ENCODE data around the gene DYNLL2. TPM values are rescaled to one million over a fixed set of nuclear protein-coding genes. Genes with fewer than 3 reads are reported as not detected.
A peak's percentile ranks its signal among the peaks of the same experiment; 100 is the strongest.

The DYNLL2 gene
- polyA plus RNA-seq, 4 donors, result 18.9 to 41.9 (median 32.7) TPM

DNA sequence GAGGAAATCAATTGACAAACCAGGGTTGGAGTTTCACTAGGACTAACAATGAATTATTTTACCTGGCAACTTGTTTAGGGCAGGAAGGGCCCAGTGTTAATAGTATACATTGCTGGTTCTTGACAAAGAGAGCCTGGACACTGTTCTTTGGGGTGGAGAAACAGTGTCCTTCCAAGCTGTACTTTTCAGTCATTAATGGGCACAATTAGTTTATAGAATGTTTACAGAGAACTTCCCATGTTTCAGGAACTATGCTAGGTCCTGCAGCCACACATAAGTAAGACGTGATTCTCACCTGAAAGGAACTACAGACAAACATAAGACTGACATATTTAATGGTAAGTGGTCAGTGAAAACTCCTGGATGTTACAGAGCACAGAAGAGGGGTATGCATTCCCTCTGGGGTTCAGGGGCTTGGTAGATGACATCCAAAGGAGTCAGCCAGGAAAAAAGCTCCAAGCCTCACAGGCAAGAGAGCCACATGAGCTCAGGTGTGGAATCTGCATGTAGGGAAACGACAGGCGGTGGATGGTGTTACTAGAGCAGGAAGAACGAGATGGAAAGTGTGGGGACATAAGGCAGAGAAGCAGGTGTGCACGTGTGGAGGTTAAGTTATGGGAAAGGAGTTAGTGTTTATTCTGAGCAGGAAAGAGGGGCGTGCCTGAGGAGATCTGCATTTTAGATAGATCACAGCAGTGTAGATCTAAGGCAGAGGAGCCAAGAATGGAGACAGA is 3.8 kb upstream of the DYNLL2 start:
- no peak for DNase-seq
- Histone ChIP-seq H3K36me3 (ENCODE audit: control insufficient read depth in 3 of 3, insufficient read depth in 2 of 3, low read depth in 1 of 3, low read length in 3 of 3) (no peaks in the 10 kb centered on the region), H3K4me1 (ENCODE audit: control insufficient read depth in 3 of 3, insufficient read depth in 2 of 3, low read depth in 1 of 3, low read length in 2 of 3) (peaks cover 0 to 6% (median 0%) of the 10 kb centered on the region in 3 donors), H3K9me3 (ENCODE audit: control insufficient read depth in 2 of 2, insufficient read depth in 1 of 2, low read depth in 1 of 2, low read length in 1 of 2) (no peaks in the 10 kb centered on the region), H3K27ac (ENCODE audit: low read depth in 1 of 3, low read length in 2 of 3) (no peak overlapping the region), H3K4me3 (ENCODE audit: low read depth in 1 of 3, low read length in 3 of 3) (no peak overlapping the region), H3K27me3 (ENCODE audit: control insufficient read depth in 3 of 3, insufficient read depth in 3 of 3, low read length in 3 of 3) (no peaks in the 10 kb centered on the region)
- no peak for FAIRE-seq
- 48 to 56% (median 48%) methylated on average over 6 of the region's 6 CpGs for WGBS, 3 donors

DNA sequence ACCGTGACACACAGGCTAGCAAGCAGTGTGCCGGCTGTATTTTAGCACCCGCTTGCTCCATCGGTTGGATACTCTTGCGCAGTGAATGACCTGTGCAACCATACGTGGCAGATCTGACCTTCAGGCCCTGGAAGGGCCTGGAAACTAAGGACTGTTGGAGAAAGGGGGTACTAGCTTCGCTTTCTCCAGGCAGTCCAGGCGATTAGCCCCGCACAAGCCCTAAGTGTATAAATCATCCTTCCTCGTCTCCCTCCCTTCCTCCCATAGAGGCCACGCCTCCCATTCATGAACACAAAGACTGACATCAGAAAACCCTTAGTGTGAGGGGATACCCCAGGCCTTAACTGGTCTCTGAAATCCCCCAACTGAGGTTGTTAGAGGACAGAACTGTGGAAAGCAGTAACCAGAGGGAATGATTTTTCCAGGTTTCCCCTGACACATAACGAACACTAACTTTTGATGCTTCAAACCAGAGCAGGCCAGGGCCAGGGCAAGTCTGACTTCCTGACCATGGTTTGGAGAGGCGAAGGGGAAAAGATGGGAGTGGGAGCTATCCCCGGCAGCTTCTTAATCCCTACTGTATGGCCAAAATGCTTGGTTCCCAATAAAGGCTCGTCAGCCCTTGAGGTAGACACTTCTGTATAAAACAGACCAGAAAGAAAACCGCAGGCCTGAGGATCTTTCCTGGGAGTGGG is 1.4 kb upstream of the DYNLL2 start:
- Histone ChIP-seq H3K4me1 (ENCODE audit: control insufficient read depth in 3 of 3, insufficient read depth in 2 of 3, low read depth in 1 of 3, low read length in 2 of 3) (peaks cover 0 to 26% (median 9%) of the 10 kb centered on the region in 3 donors), H3K36me3 (ENCODE audit: control insufficient read depth in 3 of 3, insufficient read depth in 2 of 3, low read depth in 1 of 3, low read length in 3 of 3) (peaks cover 0 to 12% (median 0%) of the 10 kb centered on the region in 3 donors), H3K27me3 (ENCODE audit: control insufficient read depth in 3 of 3, insufficient read depth in 3 of 3, low read length in 3 of 3) (no peaks in the 10 kb centered on the region), H3K27ac (ENCODE audit: low read depth in 1 of 3, low read length in 2 of 3) (no peak overlapping the region), H3K9me3 (ENCODE audit: control insufficient read depth in 2 of 2, insufficient read depth in 1 of 2, low read depth in 1 of 2, low read length in 1 of 2) (no peaks in the 10 kb centered on the region), H3K4me3 (ENCODE audit: low read depth in 1 of 3, low read length in 3 of 3) (no peak overlapping the region)
- WGBS, 3 donors, result 80 to 89% (median 84%) methylated on average over 16 of the region's 16 CpGs
- DNase-seq (no peak), FAIRE-seq (no peak)

DNA sequence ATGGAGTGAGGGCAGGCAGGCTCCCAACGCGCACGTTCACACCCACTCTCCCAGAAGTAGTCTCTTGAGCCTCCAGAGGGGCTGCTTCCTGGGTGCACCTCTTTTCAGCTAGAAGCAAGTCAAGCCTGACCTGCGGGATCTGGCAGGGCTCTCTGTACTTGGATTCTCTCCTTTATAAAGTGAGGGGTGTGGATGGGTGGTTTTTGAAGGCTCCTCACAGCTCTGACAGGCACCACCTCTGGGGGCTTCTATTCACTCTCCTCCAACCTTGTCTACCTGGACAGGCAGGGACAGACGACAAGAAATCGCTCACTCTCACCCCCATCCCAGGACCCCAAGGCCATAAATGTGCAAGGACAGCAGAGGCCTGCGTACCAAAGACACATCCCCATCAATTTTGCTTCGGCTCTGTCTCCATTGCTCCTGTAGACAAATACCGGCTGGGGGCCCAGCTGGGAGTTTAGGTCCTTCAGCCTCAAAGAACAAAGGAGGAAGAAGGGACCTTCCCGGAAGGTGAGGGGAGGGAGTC is 814 bp upstream of the DYNLL2 start:
- FAIRE-seq, result no peak
- Histone ChIP-seq H3K27me3 (ENCODE audit: control insufficient read depth in 3 of 3, insufficient read depth in 3 of 3, low read length in 3 of 3) (no peaks in the 10 kb centered on the region), H3K27ac (ENCODE audit: low read depth in 1 of 3, low read length in 2 of 3) (peak overlapping the region; percentile 33 to 83 (median 78)), H3K9me3 (ENCODE audit: control insufficient read depth in 2 of 2, insufficient read depth in 1 of 2, low read depth in 1 of 2, low read length in 1 of 2) (no peaks in the 10 kb centered on the region), H3K4me1 (ENCODE audit: control insufficient read depth in 3 of 3, insufficient read depth in 2 of 3, low read depth in 1 of 3, low read length in 2 of 3) (peaks cover 0 to 29% (median 9%) of the 10 kb centered on the region in 3 donors), H3K36me3 (ENCODE audit: control insufficient read depth in 3 of 3, insufficient read depth in 2 of 3, low read depth in 1 of 3, low read length in 3 of 3) (peaks cover 0 to 16% (median 0%) of the 10 kb centered on the region in 3 donors), H3K4me3 (ENCODE audit: low read depth in 1 of 3, low read length in 3 of 3) (peak overlapping the region in 1 of 3 donors; percentile 19)
- no peak for DNase-seq
- WGBS, 3 donors, result 75 to 80% (median 75%) methylated on average over 10 of the region's 10 CpGs

DNA sequence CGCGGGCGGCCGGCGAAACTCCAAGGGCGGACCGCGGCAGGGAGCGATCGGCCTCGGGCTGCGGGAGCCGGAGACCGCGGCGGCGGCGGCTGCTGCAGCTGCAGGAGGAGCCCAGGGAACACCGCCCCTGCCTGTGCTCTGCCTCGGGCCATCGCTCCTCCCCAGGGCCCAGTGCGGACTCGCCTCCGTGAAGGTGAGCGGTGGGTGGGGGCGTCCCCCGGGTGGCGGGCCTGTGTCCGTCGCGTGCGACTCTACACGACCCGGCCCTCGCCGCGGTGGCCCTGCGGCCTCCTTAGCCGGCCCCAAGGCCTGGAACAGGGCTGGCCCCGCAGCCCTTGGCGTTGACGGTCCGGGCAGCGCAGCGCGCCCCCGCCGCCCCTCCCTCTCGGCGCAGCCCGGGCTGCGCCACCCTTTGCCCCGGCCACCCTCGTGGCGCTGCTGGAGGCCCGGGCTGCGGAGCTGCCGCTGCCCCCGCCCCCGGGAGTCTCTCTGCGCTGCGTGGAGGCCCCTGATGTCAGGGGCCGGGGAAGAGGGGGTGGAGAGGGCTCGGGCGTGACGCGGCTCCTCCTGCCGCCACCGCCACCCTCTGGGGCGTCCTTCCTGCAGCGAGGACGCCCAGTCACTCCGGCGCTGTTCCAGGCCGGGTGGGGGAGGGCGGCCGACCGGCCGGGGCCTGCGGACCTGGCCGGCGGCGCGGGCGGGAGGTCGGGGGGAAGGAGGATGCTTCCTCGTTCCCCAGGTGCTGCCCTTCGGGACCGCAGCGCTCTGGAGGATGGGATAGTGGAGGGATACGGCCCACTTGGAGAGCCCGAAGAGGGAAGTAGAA is 485 bp downstream of the DYNLL2 start:
- peak; percentile 56 to 83 for DNase-seq
- WGBS, 3 donors, result 0 to 1% (median 1%) methylated on average over 44 to 92 of the region's 92 CpGs
- no peak for FAIRE-seq
- H3K36me3 ChIP-seq (ENCODE audit: control insufficient read depth in 3 of 3, insufficient read depth in 2 of 3, low read depth in 1 of 3, low read length in 3 of 3), result peaks cover 0 to 25% (median 9%) of the 10 kb centered on the region in 3 donors
- peak overlapping the region; percentile 69 to 97 (median 96) for H3K4me3 ChIP-seq (ENCODE audit: low read depth in 1 of 3, low read length in 3 of 3)
- H3K27ac ChIP-seq (ENCODE audit: low read depth in 1 of 3, low read length in 2 of 3), result peak overlapping the region; percentile 91 to 97 (median 93)
- H3K4me1 ChIP-seq (ENCODE audit: control insufficient read depth in 3 of 3, insufficient read depth in 2 of 3, low read depth in 1 of 3, low read length in 2 of 3), result peaks cover 0 to 29% (median 9%) of the 10 kb centered on the region in 3 donors
- no peaks in the 10 kb centered on the region for H3K9me3 ChIP-seq (ENCODE audit: control insufficient read depth in 2 of 2, insufficient read depth in 1 of 2, low read depth in 1 of 2, low read length in 1 of 2)
- H3K27me3 ChIP-seq (ENCODE audit: control insufficient read depth in 3 of 3, insufficient read depth in 3 of 3, low read length in 3 of 3), result no peaks in the 10 kb centered on the region

DNA sequence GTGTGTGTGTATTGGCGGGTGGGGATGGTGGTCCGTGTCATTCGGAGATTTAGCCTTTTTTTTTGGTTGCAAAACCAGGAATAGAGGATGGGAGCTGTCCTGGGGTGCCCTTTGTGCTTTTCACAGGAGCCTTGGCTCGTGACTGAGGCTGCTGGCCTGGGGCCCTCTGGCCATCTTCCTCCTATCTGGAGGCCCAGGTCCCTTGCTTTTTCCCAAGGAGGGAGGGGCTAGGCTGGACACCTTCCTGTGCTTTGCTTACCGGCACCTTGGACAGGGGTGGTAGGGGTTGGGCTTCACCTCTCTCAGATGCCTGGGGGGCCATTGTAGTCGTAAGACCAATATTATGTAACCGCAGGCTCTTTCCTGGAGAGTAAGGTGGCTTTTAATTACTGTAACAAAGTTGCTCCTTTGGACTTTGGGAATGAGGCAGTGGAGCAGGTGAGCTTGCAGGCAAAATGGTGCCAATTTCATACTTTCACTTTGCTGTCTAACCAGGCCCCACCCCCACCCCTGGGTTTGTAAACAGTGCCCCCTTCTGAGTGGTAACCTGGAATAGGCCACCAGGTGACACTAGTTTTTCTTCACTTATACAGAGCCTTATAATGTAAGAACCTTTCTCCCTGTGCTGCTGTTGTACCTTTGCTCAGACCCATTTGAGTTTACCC is 1.2 kb downstream of the DYNLL2 start:
- Histone ChIP-seq H3K27ac (ENCODE audit: low read depth in 1 of 3, low read length in 2 of 3) (peak overlapping the region; percentile 91 to 97 (median 93)), H3K36me3 (ENCODE audit: control insufficient read depth in 3 of 3, insufficient read depth in 2 of 3, low read depth in 1 of 3, low read length in 3 of 3) (peaks cover 2 to 33% (median 12%) of the 10 kb centered on the region in 3 donors), H3K4me1 (ENCODE audit: control insufficient read depth in 3 of 3, insufficient read depth in 2 of 3, low read depth in 1 of 3, low read length in 2 of 3) (peaks cover 0 to 29% (median 9%) of the 10 kb centered on the region in 3 donors), H3K4me3 (ENCODE audit: low read depth in 1 of 3, low read length in 3 of 3) (peak overlapping the region; percentile 69 to 97 (median 96)), H3K27me3 (ENCODE audit: control insufficient read depth in 3 of 3, insufficient read depth in 3 of 3, low read length in 3 of 3) (no peaks in the 10 kb centered on the region), H3K9me3 (ENCODE audit: control insufficient read depth in 2 of 2, insufficient read depth in 1 of 2, low read depth in 1 of 2, low read length in 1 of 2) (no peaks in the 10 kb centered on the region)
- no peak for FAIRE-seq
- WGBS, 3 donors, result 0 to 2% (median 0%) methylated on average over 7 of the region's 7 CpGs
- DNase-seq, result peak; percentile 79 to 88

DNA sequence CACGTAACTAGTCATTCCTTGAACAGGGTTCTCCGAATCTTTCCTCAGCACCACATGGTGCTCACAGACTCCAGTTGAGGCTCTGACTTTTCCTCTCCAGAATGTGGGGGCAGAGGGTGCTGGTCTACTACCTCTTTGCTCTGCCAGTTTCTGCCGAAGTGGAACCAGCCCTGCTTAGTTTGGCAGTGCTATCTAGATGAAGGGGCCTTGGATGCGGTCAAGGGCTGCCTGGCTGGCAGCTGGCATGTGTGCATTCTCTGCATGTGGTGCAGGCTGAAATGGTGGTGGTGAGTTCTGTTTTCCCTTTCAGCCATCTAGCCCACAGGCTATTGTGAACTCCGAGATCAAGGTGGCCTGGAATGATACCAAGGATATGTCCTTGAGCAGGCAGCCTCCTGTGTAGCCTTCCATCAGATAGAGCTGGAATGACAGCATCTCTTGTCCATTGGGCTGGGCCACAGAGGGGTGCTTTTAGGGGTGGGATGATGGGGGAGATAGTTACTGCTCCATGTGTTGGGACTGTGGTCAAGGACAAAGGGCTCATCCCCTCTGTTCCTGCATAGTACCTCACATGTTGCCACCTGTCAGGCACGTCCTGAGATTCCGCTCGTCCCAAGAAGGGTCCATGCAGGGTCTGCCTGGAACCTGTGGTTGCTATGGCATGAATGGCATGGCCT is 2.0 kb downstream of the DYNLL2 start:
- H3K4me3 ChIP-seq (ENCODE audit: low read depth in 1 of 3, low read length in 3 of 3), result peak overlapping the region in 2 of 3 donors; percentile 69 to 96
- no peaks in the 10 kb centered on the region for H3K27me3 ChIP-seq (ENCODE audit: control insufficient read depth in 3 of 3, insufficient read depth in 3 of 3, low read length in 3 of 3)
- peak overlapping the region in 1 of 3 donors; percentile 91 for H3K27ac ChIP-seq (ENCODE audit: low read depth in 1 of 3, low read length in 2 of 3)
- 34 to 52% (median 41%) methylated on average over 8 of the region's 8 CpGs for WGBS, 3 donors
- no peak for DNase-seq
- no peaks in the 10 kb centered on the region for H3K9me3 ChIP-seq (ENCODE audit: control insufficient read depth in 2 of 2, insufficient read depth in 1 of 2, low read depth in 1 of 2, low read length in 1 of 2)
- FAIRE-seq, result no peak
- H3K36me3 ChIP-seq (ENCODE audit: control insufficient read depth in 3 of 3, insufficient read depth in 2 of 3, low read depth in 1 of 3, low read length in 3 of 3), result peaks cover 9 to 40% (median 17%) of the 10 kb centered on the region in 3 donors
- peaks cover 0 to 29% (median 9%) of the 10 kb centered on the region in 3 donors for H3K4me1 ChIP-seq (ENCODE audit: control insufficient read depth in 3 of 3, insufficient read depth in 2 of 3, low read depth in 1 of 3, low read length in 2 of 3)

DNA sequence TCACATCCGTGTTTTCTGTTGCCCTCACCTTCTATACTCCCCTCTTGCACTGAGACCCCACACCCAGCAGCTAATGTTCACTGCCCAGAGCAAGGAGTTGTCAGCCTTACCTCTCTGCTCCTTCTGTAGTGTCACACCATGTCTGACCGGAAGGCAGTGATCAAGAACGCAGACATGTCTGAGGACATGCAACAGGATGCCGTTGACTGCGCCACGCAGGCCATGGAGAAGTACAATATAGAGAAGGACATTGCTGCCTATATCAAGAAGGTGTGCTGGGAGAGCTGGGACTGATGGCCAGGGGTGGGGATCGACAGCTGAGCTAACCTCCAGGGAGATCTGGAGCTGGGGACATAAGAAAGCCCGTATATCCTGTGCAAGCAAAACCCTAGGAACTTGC is 3.7 kb downstream of the DYNLL2 start:
- H3K36me3 ChIP-seq (ENCODE audit: control insufficient read depth in 3 of 3, insufficient read depth in 2 of 3, low read depth in 1 of 3, low read length in 3 of 3), result peaks cover 9 to 56% (median 24%) of the 10 kb centered on the region in 3 donors
- no peak for DNase-seq
- H3K9me3 ChIP-seq (ENCODE audit: control insufficient read depth in 2 of 2, insufficient read depth in 1 of 2, low read depth in 1 of 2, low read length in 1 of 2), result no peaks in the 10 kb centered on the region
- peaks cover 0 to 29% (median 9%) of the 10 kb centered on the region in 3 donors for H3K4me1 ChIP-seq (ENCODE audit: control insufficient read depth in 3 of 3, insufficient read depth in 2 of 3, low read depth in 1 of 3, low read length in 2 of 3)
- FAIRE-seq, result no peak
- H3K27me3 ChIP-seq (ENCODE audit: control insufficient read depth in 3 of 3, insufficient read depth in 3 of 3, low read length in 3 of 3), result no peaks in the 10 kb centered on the region
- no peak overlapping the region for H3K4me3 ChIP-seq (ENCODE audit: low read depth in 1 of 3, low read length in 3 of 3)
- H3K27ac ChIP-seq (ENCODE audit: low read depth in 1 of 3, low read length in 2 of 3), result no peak overlapping the region
- WGBS, 3 donors, result 49 to 65% (median 62%) methylated on average over 8 of the region's 8 CpGs

Measured in small intestine (tissue), 7 donors.